ENCODE data around the gene ICE2.
A peak's percentile ranks its signal among the peaks of the same experiment; 100 is the strongest.

The ICE2 gene

DNA sequence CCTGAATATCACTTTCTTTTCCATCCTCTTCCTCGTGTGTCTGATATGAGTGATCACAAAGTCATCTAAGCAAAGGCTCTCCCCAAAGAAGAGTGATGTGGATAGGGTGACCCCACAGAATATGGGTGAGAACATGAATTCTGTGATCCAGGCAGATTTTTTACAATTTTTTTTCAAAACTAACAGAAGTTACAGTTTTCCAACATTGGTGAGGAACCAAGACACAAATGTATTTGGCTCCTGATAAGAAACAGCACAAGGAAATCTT lies 108.1 kb downstream of the ICE2 start (continued):
- TF ChIP-seq TSHZ2 (CRISPR knock-in tag; IDR thresholded peaks at IDR 0.05), result no peak

DNA sequence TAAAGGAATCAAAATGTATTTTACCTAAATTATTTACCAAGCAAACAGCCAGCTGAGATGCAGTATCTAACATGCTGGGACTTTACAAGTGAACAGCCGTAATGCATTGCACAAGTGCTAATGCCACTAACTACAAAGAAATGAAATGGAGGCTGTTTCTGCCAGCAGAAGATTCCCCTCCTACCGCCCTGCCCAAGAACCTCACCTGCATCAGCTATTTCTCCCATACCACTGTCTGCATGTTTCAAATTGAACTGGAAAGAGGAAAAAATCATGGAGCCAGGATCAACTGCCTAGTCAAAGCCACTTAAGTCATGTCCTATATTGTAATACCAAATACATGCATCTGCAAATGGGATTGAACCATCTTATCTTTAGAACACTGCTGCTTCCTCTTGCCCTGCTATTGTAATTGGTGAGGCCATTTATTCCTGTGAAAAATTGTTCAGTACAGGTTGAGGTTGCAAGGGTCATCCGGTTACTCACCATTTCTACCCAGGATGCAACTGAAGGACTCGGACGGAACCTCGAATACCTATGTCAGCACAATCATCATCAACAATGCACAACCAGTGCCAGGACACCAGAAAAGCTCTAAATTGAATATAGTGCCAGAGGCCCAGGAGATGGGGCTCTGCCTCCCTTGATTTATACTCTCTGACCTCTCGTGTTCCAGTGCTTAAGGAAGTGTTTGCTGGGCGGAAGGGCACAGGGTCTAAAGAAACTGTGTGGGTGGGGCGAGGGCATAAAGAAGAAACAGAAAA lies 108.7 kb downstream of the ICE2 start:
- peak; percentile 21 for ATAC-seq
- TF ChIP-seq RARB (CRISPR knock-in tag; IDR thresholded peaks at IDR 0.05) (peak; percentile 68; the same call in 1 of the 2 replicates), OSR1 (CRISPR knock-in tag; IDR thresholded peaks at IDR 0.05) (0 out of 2 replicates have a peak, but pooled peaks have one; percentile 24), ZFP30 (CRISPR knock-in tag; IDR thresholded peaks at IDR 0.05) (no peak), ZC3H10 (CRISPR knock-in tag; IDR thresholded peaks at IDR 0.05) (peak; percentile 53; the same call in 1 of the 2 replicates), CSDC2 (CRISPR knock-in tag; IDR thresholded peaks at IDR 0.05) (0 out of 2 replicates have a peak, but pooled peaks have one; percentile 14), BACH2 (CRISPR knock-in tag; IDR thresholded peaks at IDR 0.05; ENCODE audit: borderline replicate concordance) (no peak), ESRRG (CRISPR knock-in tag; IDR thresholded peaks at IDR 0.05) (no peak), POU6F1 (CRISPR knock-in tag; IDR thresholded peaks at IDR 0.05; ENCODE audit: borderline replicate concordance, low read depth) (no peak), TSHZ2 (CRISPR knock-in tag; IDR thresholded peaks at IDR 0.05) (no peak), ISL1 (CRISPR knock-in tag; IDR thresholded peaks at IDR 0.05) (no peak), TOX (CRISPR knock-in tag; IDR thresholded peaks at IDR 0.05; ENCODE audit: borderline replicate concordance) (peak; percentile 82), GLIS3 (CRISPR knock-in tag; IDR thresholded peaks at IDR 0.05) (no peak), ZFP3 (CRISPR knock-in tag; IDR thresholded peaks at IDR 0.05) (no peak), TCF4 (CRISPR knock-in tag; IDR thresholded peaks at IDR 0.05; ENCODE audit: borderline replicate concordance) (no peak), CSRNP3 (CRISPR knock-in tag; IDR thresholded peaks at IDR 0.05) (no peak), ZNF565 (CRISPR knock-in tag; conservative IDR thresholded peaks at IDR 0.05; ENCODE audit: low read depth) (no peak), ZNF8 (CRISPR knock-in tag; IDR thresholded peaks at IDR 0.05) (no peak), ZNF70 (CRISPR knock-in tag; IDR thresholded peaks at IDR 0.05) (no peak), PPARA (CRISPR knock-in tag; IDR thresholded peaks at IDR 0.05; ENCODE audit: borderline replicate concordance) (no peak), ARNTL (CRISPR knock-in tag; IDR thresholded peaks at IDR 0.05; ENCODE audit: borderline replicate concordance, low read depth) (no peak), SNAI2 (CRISPR knock-in tag; IDR thresholded peaks at IDR 0.05) (no peak)
- TF ChIP-seq, protein P1, sequence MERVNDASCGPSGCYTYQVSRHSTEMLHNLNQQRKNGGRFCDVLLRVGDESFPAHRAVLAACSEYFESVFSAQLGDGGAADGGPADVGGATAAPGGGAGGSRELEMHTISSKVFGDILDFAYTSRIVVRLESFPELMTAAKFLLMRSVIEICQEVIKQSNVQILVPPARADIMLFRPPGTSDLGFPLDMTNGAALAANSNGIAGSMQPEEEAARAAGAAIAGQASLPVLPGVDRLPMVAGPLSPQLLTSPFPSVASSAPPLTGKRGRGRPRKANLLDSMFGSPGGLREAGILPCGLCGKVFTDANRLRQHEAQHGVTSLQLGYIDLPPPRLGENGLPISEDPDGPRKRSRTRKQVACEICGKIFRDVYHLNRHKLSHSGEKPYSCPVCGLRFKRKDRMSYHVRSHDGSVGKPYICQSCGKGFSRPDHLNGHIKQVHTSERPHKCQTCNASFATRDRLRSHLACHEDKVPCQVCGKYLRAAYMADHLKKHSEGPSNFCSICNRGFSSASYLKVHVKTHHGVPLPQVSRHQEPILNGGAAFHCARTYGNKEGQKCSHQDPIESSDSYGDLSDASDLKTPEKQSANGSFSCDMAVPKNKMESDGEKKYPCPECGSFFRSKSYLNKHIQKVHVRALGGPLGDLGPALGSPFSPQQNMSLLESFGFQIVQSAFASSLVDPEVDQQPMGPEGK (CRISPR knock-in tag; IDR thresholded peaks at IDR 0.05; ENCODE audit: borderline replicate concordance), result no peak
- TF ChIP-seq, protein P2, sequence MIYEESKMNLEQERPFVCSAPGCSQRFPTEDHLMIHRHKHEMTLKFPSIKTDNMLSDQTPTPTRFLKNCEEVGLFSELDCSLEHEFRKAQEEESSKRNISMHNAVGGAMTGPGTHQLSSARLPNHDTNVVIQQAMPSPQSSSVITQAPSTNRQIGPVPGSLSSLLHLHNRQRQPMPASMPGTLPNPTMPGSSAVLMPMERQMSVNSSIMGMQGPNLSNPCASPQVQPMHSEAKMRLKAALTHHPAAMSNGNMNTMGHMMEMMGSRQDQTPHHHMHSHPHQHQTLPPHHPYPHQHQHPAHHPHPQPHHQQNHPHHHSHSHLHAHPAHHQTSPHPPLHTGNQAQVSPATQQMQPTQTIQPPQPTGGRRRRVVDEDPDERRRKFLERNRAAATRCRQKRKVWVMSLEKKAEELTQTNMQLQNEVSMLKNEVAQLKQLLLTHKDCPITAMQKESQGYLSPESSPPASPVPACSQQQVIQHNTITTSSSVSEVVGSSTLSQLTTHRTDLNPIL (CRISPR knock-in tag; IDR thresholded peaks at IDR 0.05; ENCODE audit: low read depth), result no peak
